HepG2 (cell line): ENCODE measurements around the gene TLN1. TPM values are rescaled to one million over a fixed set of nuclear protein-coding genes. Genes with fewer than 3 reads are reported as not detected.

ENCODE experiments used
- ATAC-seq: fragments of 200-7000 bp; cut with Tn5 transposase; 3 replicates; pipeline ENCODE4 v1.9.1; 2020; ENCODE audit warnings: mild to moderate bottlenecking, moderate library complexity
- BruUV-seq: library from RNA; stranded (reverse); fragments of 400-500 nt; replicated peaks from 2 replicates; lab custom pipeline; 2021; lab: Mats Ljungman, UMichigan
- CTCF ChIA-PET: fragments of 300-600 bp; formaldehyde crosslinking; extraction: SDS; loops from one replicate; lab custom pipeline; 2021; ENCODE audit warnings: low total read pairs, inconsistent platforms, low intra/inter-chr PET ratio; lab: Yijun Ruan, JAX
- POLR2A ChIA-PET: fragments of 350-600 bp; sonication (Branson Sonifier 250); formaldehyde crosslinking; loops from one replicate; lab custom pipeline; 2020; ENCODE audit warnings: antibody characterized with exemption, inconsistent platforms; lab: Yijun Ruan, JAX
- DNase-seq: peaks from one replicate; pipeline ENCODE4 v3.0.0-alpha.2; 2015; ENCODE audit warnings: low spot score
- FAIRE-seq: peaks from 3 replicates; lab custom pipeline; 2011; peaks lifted over from hg19 to GRCh38; lab: Jason Lieb, UNC
- H2AFZ ChIP-seq: one replicate; pipeline ENCODE4 v1.6.1; 2011; ENCODE audit warnings: low read length, inconsistent platforms
- H3K27ac ChIP-seq: fragments of 300-600 bp; 3 replicates; pipeline ENCODE4 v1.8.0; 2011; ENCODE audit warnings: mixed run types, mild to moderate bottlenecking, mixed read lengths, low read length, inconsistent platforms; ENCODE audit not compliant: insufficient read depth; ENCODE audit errors: extremely low read length
- H3K27me3 ChIP-seq, 2 experiments: fragments of 200-600 bp in 1 of 2; 2 replicates in 1 of 2; 3 replicates in 1 of 2; pipeline versions ENCODE4 v1.6.0 to v1.8.0; 2011; ENCODE audit warnings: low read length in 2 of 2, mild to moderate bottlenecking in 2 of 2, moderate library complexity in 2 of 2, inconsistent platforms in 1 of 2; ENCODE audit not compliant: insufficient read depth in 2 of 2, control insufficient read depth in 1 of 2
- H3K36me3 ChIP-seq, 2 experiments: fragments of 200-600 bp in 1 of 2; replicated peaks in 1 of 2; 2 replicates in 1 of 2; 3 replicates in 1 of 2; pipeline versions ENCODE4 v1.5.1 to v1.8.0; 2011; ENCODE audit warnings: low read length in 2 of 2, inconsistent platforms in 1 of 2; ENCODE audit not compliant: insufficient read depth in 2 of 2, control insufficient read depth in 1 of 2
- H3K4me1 ChIP-seq: 2 replicates; pipeline ENCODE4 v1.5.1; 2012; ENCODE audit warnings: low read length, inconsistent platforms; ENCODE audit not compliant: insufficient read depth
- H3K4me2 ChIP-seq: 2 replicates; pipeline ENCODE4 v1.6.0; 2011; ENCODE audit warnings: low read depth, low read length, inconsistent platforms
- H3K4me3 ChIP-seq, 3 experiments: fragments of 200-600 bp in 1 of 3; sonication (generic), shearing (Covaris generic) in 1 of 3; replicated peaks in 1 of 3; 2 replicates each; pipeline ENCODE4 v1.5.1; 2011 to 2016; ENCODE audit warnings: low read length in 3 of 3, inconsistent platforms in 2 of 3, low read depth in 2 of 3, mild to moderate bottlenecking in 2 of 3, control low read depth in 1 of 3, mixed read lengths in 1 of 3; ENCODE audit not compliant: insufficient read depth in 1 of 3
- H3K79me2 ChIP-seq: one replicate; pipeline ENCODE4 v1.6.1; 2011; ENCODE audit warnings: low read length, inconsistent platforms; ENCODE audit not compliant: insufficient read depth
- H3K9ac ChIP-seq: 2 replicates; pipeline ENCODE4 v1.6.0; 2011; ENCODE audit warnings: mild to moderate bottlenecking, low read depth, low read length, inconsistent platforms; ENCODE audit not compliant: insufficient read depth
- H3K9me3 ChIP-seq: 2 replicates; pipeline ENCODE4 v1.5.1; 2012; ENCODE audit warnings: mild to moderate bottlenecking, low read length
- H4K20me1 ChIP-seq: 2 replicates; pipeline ENCODE4 v1.6.0; 2011; ENCODE audit warnings: inconsistent platforms, mild to moderate bottlenecking, low read length, moderate library complexity; ENCODE audit not compliant: insufficient read depth
- ATF7 ChIP-seq, 2 experiments: fragments of 450-650 bp in 1 of 2; sonication (generic) in 1 of 2; formaldehyde crosslinking in 1 of 2; IDR thresholded peaks; 2 replicates each; pipeline versions ENCODE4 v1.4.0 to v1.6.1; 2016 to 2020; ENCODE audit warnings: antibody characterized with exemption in 1 of 2, mild to moderate bottlenecking in 1 of 2, missing genetic modification reagents in 1 of 2
- ISX ChIP-seq: sonication (generic); formaldehyde crosslinking; conservative IDR thresholded peaks from 2 replicates; pipeline ENCODE4 v1.5.0; 2020; ENCODE audit warnings: missing genetic modification reagents
- RBFOX2 ChIP-seq: fragments of 200-400 bp; formaldehyde crosslinking; IDR thresholded peaks from 2 replicates; pipeline ENCODE4 v1.6.1; 2017; ENCODE audit warnings: low read depth, mild to moderate bottlenecking, low read length
- RBM22 ChIP-seq: fragments of 200-400 bp; formaldehyde crosslinking; optimal IDR thresholded peaks from 2 replicates; pipeline ENCODE3; 2017; ENCODE audit warnings: mild to moderate bottlenecking, low read length, moderate library complexity
- RFXAP ChIP-seq: sonication (generic); formaldehyde crosslinking; IDR thresholded peaks from 2 replicates; pipeline ENCODE4 v1.4.0; 2020; ENCODE audit warnings: missing genetic modification reagents, borderline replicate concordance
- SRSF4 ChIP-seq: fragments of 200-400 bp; formaldehyde crosslinking; IDR thresholded peaks from one replicate; pipeline ENCODE4 v1.6.1; 2018; ENCODE audit warnings: mild to moderate bottlenecking, low read depth, low read length, moderate library complexity; ENCODE audit not compliant: poor library complexity, severe bottlenecking
- ZNF180 ChIP-seq: sonication (generic); formaldehyde crosslinking; IDR thresholded peaks from 2 replicates; pipeline ENCODE4 v1.4.0; 2020; ENCODE audit warnings: low read depth, missing genetic modification reagents, borderline replicate concordance
- ZNF589 ChIP-seq: sonication (generic); formaldehyde crosslinking; conservative IDR thresholded peaks from 2 replicates; pipeline ENCODE4 v1.8.0; 2022; ENCODE audit warnings: mild to moderate bottlenecking, moderate library complexity, missing genetic modification reagents
- WGBS: methylation state at CpG from one replicate; pipeline ENCODE4 v1.1.6; 2017; ENCODE audit warnings: low lambda C conversion rate; 5-methylcytosine and 5-hydroxymethylcytosine counted together
- in situ Hi-C: cut with HindIII; loops from 2 replicates; pipeline ENCODE4 v1.10.0; 2017; ENCODE audit warnings: low pct_unique_long_range_greater_than_20kb; ENCODE audit not compliant: extremely low pct_ligation_motif_present
- intact Hi-C: fragments of 100-400 bp; cut with micrococcal nuclease; formaldehyde crosslinking; loops from one replicate; pipeline ENCODE4 v1.10.0; 2022; ENCODE audit not compliant: unreplicated experiment
- polyA plus RNA-seq, 8 experiments: library from polyadenylated mRNA; depleted of rRNA in 3 of 8; stranded (reverse) in 7 of 8; unstranded in 1 of 8; fragments of >200 nt; fragmentation: Illumina TruSeq in 4 of 8; extraction: Trizol in 4 of 8; gene quantifications; 2 replicates each; pipeline versions ENCODE4 v1.2.1 to v1.2.3, GENCODE V29; 2011 to 2016; ENCODE audit warnings: low read depth in 4 of 8, missing spikeins in 1 of 8, mixed read lengths in 1 of 8; ENCODE audit not compliant: insufficient read depth in 1 of 8
- total RNA-seq, 5 experiments: library from RNA; depleted of rRNA; stranded (reverse); fragments of >200 nt; fragmentation: Illumina TruSeq; extraction: Trizol; gene quantifications; 2 replicates each; pipeline ENCODE4 v1.2.3, GENCODE V29; 2016; ENCODE audit warnings: low read depth in 1 of 5
- TF ChIP-seq, protein P1 (sequence below): sonication (generic); formaldehyde crosslinking; IDR thresholded peaks from 2 replicates; pipeline ENCODE4 v1.8.0; 2022; ENCODE audit warnings: mild to moderate bottlenecking, missing genetic modification reagents, moderate library complexity

Gene TLN1
- total and polyA plus RNA-seq, 2 of the 13 experiments (the other 11 are each of a cell fraction or from before 2014, with no cell fraction given): 35.2 to 51.8 TPM

DNA sequence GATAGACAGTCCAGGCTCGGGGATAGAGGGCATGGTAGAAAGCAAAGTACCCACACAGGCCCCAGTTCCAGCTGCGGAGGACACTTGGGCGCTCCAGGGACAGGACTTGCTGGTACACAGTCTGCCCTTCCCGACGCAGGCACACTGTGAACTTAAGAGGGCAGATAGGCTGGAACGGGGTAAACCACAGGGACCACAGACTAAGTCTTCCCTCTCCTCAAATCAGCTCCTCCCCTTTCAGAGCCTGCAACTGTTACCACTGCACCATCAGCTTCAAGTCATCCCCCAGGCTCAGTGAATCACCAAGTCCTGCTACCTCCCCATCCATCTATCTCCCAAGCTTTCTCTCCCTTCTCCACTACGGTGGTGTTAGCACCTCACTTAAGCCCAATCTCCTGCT lies 9.7 kb upstream of the TLN1 start:
- H3K9ac ChIP-seq: no peak overlapping the region
- no peak overlapping the region for H3K4me3 ChIP-seq
- no peak overlapping the region for H3K27ac ChIP-seq
- POLR2A ChIA-PET: interaction anchor here (2.5 kb wide), 1 partner anchor 10 kb away, joined by 11 read pairs; the partner anchor contains the start of genes CREB3 and TLN1
- TF ChIP-seq RBM22 (no peak), RFXAP (no peak), RBFOX2 (peak; percentile 49; the same call in 1 of the 2 replicates), SRSF4 (no peak), ZNF180 (CRISPR knock-in tag) (no peak)
- TF ChIP-seq, protein P1, sequence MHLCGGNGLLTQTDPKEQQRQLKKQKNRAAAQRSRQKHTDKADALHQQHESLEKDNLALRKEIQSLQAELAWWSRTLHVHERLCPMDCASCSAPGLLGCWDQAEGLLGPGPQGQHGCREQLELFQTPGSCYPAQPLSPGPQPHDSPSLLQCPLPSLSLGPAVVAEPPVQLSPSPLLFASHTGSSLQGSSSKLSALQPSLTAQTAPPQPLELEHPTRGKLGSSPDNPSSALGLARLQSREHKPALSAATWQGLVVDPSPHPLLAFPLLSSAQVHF (CRISPR knock-in tag): no peak
- H3K9me3 ChIP-seq: no peaks in the 10 kb centered on the region
- peaks cover 33% of the 10 kb centered on the region for H3K79me2 ChIP-seq
- H4K20me1 ChIP-seq: peaks cover 19% of the 10 kb centered on the region
- FAIRE-seq (no peak), DNase-seq (no peak), ATAC-seq (no peak)
- H3K4me2 ChIP-seq: no peak overlapping the region
- WGBS: 94% methylated on average over 7 of the region's 7 CpGs
- H3K27me3 ChIP-seq: no peaks in the 10 kb centered on the region
- H3K4me1 ChIP-seq: peaks cover 23% of the 10 kb centered on the region
- CTCF ChIA-PET: no interaction called here
- peaks cover 48 to 79% of the 10 kb centered on the region in 2 experiments for H3K36me3 ChIP-seq
- intact Hi-C loops: no loop called here
- BruUV-seq: no TSS peak
- H2AFZ ChIP-seq: no peak overlapping the region
- in situ Hi-C loops: no loop called here

DNA sequence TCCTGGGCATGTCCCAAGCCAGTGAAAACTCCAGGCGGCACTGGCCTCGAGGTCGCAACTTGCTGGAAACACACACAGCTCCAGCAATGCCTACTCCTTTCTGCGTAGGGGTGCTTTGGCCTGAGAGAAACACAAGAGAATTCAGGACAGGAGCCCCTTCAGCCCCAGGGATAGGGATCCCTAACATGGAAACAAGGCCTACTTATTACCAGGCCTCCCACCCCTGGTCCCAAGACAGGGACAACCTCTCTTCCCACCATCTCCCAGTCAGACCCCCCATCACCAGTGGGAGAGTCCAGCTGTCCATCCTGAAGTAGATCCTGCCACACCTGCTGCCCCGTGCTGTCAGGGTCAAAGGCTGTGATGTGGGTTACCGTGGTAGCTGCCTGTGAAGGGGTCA lies 8.2 kb upstream of the TLN1 start:
- Histone ChIP-seq H3K4me1 (peaks cover 11% of the 10 kb centered on the region), H3K4me2 (no peak overlapping the region), H3K9me3 (no peaks in the 10 kb centered on the region), H3K9ac (no peak overlapping the region), H3K4me3 (no peak overlapping the region), H3K27ac (no peak overlapping the region), H3K79me2 (peaks cover 18% of the 10 kb centered on the region), H4K20me1 (peaks cover 7% of the 10 kb centered on the region), H3K36me3 (peaks cover 53 to 94% of the 10 kb centered on the region in 2 experiments), H3K27me3 (no peaks in the 10 kb centered on the region), H2AFZ (no peak overlapping the region)
- no peak for ATAC-seq
- ChIA-PET POLR2A (interaction anchor here (1.3 to 2.5 kb wide), 2 partner anchors 8 kb away, joined by 6 to 11 read pairs; partner anchors contain the start of genes CREB3, GBA2, RGP1 and TLN1), CTCF (no interaction called here)
- WGBS: 71% methylated on average over 2 of the region's 6 CpGs
- no peak for DNase-seq
- intact Hi-C loops (no loop called here), in situ Hi-C loops (no loop called here)
- no peak for FAIRE-seq
- BruUV-seq: no TSS peak
- TF ChIP-seq ATF7 (IDR thresholded peaks at IDR 0.05) (no peak), ATF7 (CRISPR knock-in tag; IDR thresholded peaks at IDR 0.05) (no peak), ZNF589 (no peak), ISX (CRISPR knock-in tag) (no peak), RBM22 (peak; percentile 14), RBFOX2 (peak; percentile 39; the same call in 1 of the 2 replicates)
